Epithelial cell of esophagus (primary cell): ENCODE measurements around the gene RASL10A.

Experiments used
- DNase-seq: peaks from one replicate; pipeline ENCODE4 v3.0.0; 2010; ENCODE audit warnings: low read depth
- H3K4me3 ChIP-seq: 2 replicates; pipeline ENCODE4 v1.5.1; 2011; ENCODE audit warnings: mild to moderate bottlenecking, low read length, control low read depth
- CTCF ChIP-seq: IDR thresholded peaks from 2 replicates; pipeline ENCODE4 v1.5.1; 2011; ENCODE audit warnings: low read depth, mild to moderate bottlenecking, low read length, control low read depth, inconsistent platforms; ENCODE audit not compliant: insufficient read depth; ENCODE audit errors: missing control alignments

The RASL10A gene

GRCh38 chr22:29328566-29329500, 13.3 kb upstream of the RASL10A start:
- TF ChIP-seq CTCF: no peak
- DNase-seq: no peak
- H3K4me3 ChIP-seq: no peak overlapping the region

DNA sequence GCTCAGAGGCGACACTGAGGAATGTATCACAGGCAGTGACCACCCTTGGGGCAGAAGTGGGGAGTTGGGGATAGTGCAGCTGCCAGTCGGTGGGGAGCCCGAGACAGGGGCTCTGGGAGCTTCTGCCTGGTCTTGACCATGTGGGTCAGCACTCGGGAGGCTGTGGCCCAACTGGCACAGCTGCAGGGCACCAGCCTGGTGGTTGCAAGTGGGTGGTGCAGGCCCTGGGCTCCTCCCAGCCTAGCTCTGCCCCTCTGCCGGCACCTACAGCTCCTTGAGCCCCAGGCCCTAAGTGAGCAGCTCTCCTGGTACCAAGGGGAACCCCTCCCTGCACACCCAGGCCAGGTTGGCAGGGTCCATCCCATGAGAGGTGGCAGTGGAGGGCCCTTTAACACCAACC, 12.6 kb upstream of the RASL10A start:
- H3K4me3 ChIP-seq: no peak overlapping the region
- no peak for DNase-seq
- peak; percentile 7 for TF ChIP-seq CTCF

- no peak overlapping the region for H3K4me3 ChIP-seq
- TF ChIP-seq CTCF: no peak
- DNase-seq: no peak
Measured at GRCh38 chr22:29327089-29327764, 11.7 kb upstream of the RASL10A start.

GRCh38 chr22:29326481-29326880, 11.0 kb upstream of the RASL10A start:
- H3K4me3 ChIP-seq: no peak overlapping the region
- DNase-seq: no peak
- TF ChIP-seq CTCF: no peak

GRCh38 chr22:29325785-29326315, 10.4 kb upstream of the RASL10A start:
- no peak for DNase-seq
- no peak for TF ChIP-seq CTCF
- no peak overlapping the region for H3K4me3 ChIP-seq

DNA sequence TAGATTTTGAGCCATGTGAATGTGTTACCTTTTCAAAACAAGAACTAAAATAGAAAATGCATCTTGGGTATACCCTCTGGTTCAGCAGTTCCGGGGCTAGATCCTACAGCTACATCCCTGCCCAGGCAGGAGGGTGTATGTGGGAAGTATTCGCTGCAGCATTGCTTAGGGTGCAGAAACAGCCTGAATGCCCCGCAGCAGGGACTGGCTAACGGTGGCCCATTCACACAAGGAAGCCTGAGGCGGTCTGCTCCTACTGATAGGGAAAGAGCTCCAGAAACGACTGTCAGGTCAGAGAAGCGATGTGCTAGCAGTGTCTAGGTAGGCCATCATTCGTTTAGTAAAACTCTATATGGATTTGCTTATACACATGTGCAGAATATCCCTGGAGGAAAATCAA, 9.9 kb upstream of the RASL10A start:
- TF ChIP-seq CTCF: no peak
- H3K4me3 ChIP-seq: no peak overlapping the region
- no peak for DNase-seq
